GM18502 (cell line): ENCODE data around the gene RNF138.
"Not testable (repeated sequence)": the region's sequence is repeated elsewhere in the genome, so short reads cannot be mapped to it uniquely, and the experiment has no call there.

ENCODE experiments used
- ATAC-seq: cut with Tn5 transposase; IDR thresholded peaks from one replicate; pipeline ENCODE4 v1.9.1; 2021; ENCODE audit warnings: mild to moderate bottlenecking; ENCODE audit not compliant: unreplicated experiment, poor library complexity

RNF138 gene, protein sequence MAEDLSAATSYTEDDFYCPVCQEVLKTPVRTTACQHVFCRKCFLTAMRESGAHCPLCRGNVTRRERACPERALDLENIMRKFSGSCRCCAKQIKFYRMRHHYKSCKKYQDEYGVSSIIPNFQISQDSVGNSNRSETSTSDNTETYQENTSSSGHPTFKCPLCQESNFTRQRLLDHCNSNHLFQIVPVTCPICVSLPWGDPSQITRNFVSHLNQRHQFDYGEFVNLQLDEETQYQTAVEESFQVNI

DNA sequence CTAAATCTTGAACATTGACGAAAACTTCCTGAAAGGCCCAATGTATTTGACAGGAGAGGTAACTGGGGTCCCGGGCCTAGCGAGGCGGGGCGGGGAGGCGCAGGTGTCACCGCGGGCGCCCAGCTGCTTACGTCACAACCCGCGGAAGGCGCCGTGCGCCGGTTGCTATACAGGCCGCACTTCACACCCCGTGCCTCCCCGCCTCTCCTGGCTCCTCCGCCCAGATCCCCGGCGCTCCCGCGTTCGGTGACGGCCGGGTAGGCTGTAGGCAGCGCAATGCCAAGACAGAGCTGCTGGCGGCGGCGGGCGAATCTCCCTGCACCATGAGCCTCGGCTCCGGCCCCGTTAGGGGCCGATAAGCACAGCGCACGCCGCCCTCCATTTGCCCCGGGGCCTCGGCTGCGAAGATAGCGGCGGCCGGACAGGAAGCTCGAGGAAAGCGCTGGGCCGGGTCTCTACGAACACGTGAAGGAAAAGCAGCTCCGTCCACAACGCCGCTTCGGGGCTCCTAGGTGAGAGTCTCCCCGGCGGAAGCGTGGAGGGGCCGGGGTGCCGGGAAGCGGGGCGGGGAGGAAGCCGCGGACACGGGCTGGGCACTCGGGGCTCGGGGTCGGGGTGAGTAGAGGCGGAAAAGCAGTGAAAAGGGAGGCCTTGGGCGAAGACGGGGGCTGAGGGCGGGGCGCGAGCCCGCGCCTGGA is at the start of gene RNF138:
Gene RNF138 (plus strand): TSS at position 151 of the 698 bp plus-strand sequence. CDS start 903 bp downstream, outside the sequence.
- ATAC-seq: peak; percentile 63

DNA sequence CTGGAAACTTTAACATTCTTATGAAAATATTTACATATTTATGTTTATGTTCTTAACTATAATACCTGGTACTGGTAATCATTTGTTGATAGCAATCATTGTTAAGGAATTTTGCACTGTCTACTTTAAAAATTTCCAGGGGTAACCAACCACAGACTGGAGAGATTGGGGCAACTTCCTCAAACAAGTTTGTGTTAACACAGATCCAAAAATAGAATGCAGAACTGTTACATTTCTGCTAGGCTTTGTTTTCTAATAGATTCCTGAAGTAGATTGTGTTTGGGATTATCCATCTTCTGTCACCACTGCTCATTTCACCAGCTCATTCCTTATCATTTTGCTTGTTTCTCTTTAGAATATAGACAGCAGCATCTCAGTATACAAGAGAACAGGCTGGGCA is 49.3 kb upstream of the RNF138 start:
- ATAC-seq: no peak

DNA sequence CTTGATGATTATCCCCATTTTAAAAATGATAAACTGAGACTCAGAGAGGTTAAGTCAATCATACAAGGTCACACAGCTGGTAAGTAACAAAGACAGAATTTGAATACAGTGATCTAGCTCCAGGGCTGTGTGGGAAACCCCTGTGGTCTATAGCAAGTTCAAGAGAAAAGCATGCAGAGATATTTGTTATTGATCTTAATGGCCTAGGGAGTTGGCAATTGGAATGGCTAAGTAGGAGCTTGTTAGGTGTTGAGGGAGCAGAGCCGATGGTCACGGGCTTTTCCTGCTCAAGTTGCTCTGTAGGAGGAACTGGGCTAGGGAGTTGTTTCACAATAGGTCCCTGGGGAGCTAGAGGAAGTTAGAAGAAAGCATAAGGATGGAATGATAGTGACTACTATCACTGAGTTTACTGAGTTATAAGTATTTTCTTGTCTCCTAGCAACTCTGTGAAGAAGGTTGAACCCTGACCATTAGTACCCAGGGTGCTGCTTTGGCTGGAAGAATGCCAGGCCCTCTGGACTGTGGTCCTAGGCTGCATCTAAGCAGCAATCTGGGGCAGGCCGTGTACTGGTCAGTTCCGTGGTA is 43.1 kb upstream of the RNF138 start:
- ATAC-seq: peak; percentile 73

DNA sequence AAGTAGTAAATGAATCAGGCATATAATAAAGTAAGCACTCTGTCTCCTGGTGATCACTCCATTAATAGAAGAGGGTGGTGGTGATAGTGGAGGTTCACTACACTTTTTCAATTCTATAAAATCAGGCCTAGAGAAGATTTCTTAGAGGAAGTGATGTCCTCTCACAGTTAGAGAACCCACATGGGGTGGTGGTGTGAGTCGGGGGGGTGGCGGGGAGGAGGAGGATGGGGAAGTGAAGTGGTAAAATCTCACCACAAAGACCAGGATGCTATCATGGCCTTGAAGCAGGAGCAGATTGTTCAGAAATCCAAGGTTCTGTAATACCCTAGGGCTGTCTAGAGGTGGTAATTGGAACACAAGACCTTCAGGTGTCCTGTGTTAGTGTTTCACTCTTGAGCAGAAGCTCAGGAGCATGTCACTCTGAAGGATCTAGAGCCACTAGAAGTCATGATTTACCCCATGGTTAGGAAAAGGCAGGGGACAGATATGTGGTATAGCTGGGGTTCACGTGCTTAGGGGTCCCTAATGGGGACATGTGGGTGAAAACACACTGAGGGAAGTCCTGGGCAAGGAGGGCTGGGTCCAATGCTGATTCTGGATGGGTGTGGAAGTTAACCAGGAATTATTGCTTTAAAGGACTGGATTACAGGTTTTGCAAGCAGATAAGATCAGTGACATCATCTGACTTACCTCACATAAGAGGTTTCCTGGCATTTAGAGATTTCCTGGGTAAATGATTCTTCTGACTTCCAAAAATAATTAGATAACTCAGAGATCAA is 42.1 kb upstream of the RNF138 start:
- ATAC-seq: peak; percentile 41

DNA sequence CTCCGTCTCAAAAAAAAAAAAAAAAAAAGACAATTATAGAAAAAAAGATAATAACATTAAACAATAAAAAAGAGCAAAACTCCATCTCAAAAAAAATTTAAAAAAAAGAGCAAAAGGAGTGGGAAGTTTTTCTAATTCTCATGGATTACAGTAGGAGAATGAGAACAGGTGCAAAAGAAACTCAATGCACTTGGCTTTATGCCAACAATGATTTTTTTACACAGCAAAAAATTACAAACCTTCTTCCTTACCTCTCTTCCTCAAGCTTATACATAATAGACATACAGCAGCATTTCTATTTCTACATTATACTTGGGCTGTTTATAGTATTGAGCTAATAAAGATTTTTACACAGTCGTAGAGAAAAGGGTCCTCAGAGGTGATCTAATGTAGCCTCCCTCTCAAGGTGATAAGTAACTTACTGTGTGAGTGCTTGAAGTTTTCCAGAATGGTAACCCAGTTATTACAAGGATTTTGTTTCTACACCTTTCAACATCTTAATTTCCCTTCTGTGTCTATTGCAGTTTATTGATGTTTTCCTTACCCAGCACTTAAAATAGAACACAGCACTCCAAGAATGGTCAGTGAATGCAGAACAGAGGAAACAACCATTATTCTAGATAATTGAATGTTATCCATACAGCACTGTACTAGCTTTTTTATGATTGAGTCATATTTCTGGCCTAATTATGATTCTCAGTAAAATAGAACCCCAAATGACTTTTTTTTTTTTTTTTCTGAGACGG is 34.9 kb upstream of the RNF138 start:
- no peak for ATAC-seq

DNA sequence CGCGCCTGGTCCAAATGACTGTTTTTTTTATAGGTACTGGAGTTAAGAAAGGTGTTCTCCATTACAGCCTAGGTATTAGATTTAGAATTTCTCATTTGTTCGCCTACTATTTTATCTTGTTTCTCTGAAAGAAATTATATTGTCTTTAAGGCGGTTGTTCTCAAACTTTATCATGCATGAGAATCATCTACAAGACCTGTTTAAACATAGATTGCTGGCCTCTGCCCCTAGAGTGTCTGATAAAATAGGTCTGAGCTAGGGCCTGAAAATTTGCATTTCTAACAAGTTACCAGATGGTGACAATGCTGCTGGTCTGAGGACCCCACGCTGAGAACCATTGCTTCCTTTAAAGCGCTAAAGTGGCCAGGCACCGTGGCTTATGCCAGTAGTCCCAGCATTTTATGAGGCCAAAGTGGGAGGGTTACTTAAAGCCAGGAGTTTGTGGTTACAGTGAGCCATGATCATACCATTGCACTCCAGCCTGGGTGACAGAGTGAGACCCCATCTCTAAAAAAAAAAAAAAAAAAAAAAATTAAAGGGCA is 34.0 kb upstream of the RNF138 start:
- no peak for ATAC-seq

DNA sequence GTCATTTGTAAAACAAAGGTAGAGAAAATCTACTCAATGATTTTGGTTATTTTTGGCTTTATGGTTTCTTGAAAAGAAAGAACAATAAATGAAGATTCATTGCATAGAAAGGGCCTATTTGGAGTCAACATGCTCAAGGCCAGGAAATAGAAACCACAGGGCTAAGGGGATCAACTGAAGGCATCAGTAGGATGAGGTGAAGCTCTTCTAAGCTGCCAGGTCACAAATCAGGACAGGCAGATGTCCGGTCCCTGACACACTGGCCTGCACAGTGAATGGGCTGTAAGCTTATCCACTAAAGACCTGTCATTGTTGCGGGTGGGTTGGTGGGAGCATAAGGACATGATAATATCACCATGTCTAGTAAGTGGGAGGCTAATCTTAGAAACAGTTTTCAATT is 31.6 kb upstream of the RNF138 start:
- ATAC-seq: no peak

DNA sequence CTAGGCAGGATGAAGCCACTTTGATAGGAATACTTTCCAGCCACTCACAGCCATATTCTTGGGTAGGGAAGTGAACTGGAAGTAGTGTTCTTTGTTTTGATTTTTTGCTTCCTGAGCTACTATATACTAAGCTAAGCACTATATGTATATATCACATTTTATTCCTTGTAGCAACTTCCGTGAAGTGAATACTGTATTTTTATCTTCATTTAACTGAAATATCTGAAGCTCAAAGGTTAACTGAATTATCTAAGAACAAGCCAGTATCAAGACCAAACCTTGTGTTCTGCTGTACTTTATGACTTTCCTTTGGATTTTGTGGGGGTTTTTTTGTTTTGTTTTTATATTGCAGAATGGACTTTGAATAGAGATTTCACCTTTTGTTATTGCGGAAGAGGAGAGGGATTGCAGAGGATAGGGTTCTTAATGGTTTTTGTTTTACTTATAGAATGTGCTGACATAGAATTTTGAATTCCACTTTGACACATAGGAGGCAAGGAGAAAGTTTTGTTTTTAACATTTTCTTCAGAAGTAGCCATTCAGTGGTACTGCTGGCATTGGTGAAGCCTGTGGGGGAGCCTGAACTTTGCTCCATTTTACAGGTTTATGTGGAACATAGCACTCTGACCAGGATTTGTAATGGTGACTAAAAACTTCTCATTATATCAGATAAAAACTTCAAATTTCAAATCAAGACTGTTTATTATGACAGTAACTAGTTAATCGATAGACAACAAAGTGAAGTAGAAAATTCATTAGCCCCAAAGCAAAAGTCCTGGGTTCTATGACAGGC is 24.1 kb upstream of the RNF138 start:
- ATAC-seq: no peak

DNA sequence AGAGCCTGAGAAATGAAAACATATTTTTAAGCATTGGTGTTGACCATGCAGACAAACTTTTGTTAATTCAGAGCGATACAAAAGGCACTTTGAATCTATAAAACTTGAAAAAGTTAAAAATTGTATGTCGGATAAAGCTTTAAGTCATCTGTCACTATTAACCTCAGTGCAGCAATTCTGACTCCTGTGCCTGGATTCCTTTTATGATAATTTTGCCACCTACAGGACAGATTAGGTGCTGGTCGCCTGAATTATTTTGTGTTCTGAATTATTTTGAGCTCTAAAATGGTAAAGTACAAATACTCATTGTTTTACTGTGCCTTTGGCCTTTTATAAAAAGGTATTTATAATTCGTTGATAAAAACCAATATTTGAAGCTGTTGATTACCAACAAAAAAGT is 19.4 kb upstream of the RNF138 start:
- peak; percentile 67 for ATAC-seq

DNA sequence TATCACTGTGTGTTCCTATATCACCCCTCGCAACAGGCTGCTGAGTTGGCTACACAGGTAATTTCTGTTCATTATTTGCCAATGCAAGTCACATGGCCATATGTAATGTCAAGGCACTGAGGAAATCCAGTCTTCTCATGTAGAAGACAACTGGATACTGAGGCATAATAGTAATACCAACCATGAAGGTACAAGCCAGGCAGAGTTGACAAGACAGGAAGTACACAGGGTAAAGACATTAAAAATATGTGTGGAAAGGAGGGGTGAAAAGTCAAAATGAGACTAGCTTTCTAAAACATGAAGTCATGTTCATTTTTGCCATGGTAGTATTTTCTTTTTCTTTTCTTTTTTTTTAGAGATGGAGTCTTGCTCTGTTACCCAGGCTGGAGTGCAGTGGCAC is 17.5 kb upstream of the RNF138 start:
- no peak for ATAC-seq

DNA sequence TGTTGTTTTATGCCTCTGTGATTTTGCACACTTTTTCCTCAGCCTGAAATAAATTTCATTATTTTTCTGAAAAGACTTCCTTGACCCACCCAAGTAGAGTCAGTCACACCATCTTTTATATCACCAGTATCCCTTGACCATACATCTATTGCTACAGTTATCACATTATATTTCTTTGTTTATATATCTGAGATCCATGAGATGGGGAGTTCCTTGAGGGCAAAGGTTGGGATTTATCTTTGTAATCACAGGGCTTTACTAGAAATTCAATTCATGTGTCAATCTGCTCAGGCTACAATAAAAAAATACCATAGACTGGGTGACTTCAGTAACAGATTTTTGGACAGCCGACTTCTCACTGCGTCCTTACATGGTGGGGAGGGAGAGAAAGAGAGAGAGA is 12.8 kb upstream of the RNF138 start:
- ATAC-seq: no peak

DNA sequence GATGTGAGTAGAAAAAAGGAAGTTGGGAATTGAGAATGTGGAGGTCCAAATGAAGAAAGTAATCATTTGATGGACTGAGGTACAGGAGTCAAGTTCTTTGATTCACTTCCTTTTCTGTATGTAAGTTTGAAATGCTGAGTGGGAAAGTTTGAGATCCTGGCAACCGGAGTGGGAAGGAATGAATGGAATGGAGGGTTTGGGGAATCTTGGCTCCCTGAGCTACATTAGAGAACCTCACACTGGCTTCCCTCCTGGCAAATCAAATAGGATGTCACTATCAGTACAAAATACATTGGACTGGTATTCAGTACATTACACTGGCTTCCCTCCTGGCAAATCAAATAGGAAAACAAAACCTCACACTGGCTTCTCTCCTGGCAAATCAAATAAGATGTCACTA is 9.8 kb upstream of the RNF138 start:
- ATAC-seq: no peak

DNA sequence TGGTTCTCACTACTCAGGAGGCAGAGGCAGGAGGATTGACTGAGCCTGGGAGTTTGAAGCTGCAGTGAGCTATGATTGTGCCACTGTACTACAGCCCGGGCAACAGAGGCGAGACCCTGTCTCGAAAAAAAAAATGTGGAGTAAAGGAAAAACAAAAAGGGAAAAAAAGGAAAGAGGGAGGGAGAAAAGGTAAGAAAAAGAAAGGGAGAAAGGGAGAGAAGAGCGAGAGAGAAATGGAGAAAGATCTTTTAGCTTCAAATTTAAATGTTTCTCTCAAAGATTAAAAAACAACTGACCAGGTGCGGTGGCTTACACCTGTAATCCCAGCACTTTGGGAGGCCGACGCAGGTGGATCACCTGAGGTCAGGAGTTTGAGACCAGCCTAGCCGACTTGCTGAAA is 7.9 kb upstream of the RNF138 start:
- ATAC-seq: no peak

DNA sequence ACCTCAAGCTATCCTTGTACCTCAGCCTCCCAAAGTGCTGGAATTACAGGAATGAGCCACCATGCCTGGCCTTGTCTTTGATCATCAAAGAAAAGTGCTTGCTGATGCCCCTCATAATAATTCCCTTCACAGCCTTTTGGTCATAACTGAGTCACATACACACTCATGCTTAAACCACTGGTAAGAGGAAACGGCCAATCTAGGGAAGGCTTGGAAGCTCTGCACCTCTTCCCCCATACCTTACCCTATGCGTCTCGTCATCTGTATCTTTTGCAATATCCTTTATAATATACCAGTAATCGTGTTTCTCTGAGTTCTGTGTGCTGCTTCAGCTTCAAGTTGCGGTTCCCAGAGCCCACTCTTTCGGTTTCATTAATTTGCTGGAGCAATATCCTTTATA is 4.8 kb upstream of the RNF138 start:
- no peak for ATAC-seq

DNA sequence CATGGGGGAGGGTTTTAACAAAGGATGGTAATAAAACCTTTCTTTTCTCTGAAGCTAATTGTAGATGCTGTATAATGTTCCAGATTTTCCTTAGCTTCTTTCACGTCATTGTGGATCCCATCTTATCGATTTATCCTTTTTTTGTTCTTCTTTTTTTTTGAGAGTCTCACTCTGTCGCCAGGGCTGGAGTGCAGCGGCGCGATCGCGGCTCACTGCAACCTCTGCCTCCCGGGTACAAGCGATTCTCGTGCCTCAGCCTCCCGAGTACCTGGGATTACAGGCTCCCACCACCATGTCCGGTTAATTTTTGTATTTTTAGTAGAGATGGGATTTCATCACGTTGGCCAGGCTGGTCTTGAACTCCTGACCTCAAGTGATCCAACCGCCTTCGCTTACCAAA is 843 bp upstream of the RNF138 start:
- ATAC-seq: not testable (repeated sequence)

DNA sequence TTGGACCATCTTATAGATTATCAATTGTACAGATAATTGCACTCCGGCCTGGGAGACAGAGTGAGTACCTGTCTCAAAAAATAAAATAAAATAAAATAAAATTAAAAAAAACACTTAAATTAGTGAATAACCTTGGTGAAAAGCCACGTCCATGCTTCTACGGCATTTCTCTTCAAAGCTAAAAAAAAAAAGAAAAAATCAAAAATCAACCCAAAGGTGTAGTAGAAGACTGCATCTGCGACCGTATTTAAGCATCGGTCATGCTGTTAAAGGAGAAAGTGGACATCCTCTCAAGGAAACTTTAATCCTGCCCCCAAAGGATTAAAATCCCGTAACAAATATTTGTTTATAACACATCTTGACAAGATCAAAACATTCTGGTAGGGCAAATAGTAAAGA is 350 bp upstream of the RNF138 start:
- no peak for ATAC-seq

DNA sequence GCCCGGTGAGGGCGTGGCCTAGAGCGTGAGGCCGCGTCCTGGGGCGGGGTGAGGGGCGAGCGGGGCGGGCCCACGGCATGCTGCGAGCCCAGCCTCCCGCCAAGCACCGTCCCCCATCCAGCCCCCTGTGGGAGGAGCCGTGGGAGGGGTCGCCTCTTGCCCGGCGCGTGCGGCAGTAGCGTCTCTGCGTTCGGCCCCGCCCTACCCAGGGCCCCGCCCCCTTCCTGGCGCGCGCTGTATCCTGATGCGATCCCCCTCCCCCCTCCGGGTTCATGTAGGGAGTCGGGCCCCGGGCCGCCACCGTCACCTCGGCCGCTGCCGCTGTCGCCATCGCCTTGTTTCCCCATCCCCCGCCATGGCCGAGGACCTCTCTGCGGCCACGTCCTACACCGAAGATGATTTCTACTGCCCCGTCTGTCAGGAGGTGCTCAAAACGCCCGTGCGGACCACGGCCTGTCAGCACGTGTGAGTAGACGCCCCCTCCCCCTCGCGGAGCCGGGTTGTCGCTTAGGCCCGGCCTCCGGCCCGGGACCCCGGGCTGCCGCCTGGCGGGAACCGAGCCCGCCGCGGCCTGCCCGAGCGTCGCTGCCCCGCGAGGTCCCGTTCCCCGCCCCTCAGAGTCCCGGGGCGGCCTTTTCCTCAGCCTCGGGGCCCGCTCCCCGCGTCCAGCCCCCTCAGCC is 888 bp downstream of the RNF138 start:
- ATAC-seq: peak; percentile 83

DNA sequence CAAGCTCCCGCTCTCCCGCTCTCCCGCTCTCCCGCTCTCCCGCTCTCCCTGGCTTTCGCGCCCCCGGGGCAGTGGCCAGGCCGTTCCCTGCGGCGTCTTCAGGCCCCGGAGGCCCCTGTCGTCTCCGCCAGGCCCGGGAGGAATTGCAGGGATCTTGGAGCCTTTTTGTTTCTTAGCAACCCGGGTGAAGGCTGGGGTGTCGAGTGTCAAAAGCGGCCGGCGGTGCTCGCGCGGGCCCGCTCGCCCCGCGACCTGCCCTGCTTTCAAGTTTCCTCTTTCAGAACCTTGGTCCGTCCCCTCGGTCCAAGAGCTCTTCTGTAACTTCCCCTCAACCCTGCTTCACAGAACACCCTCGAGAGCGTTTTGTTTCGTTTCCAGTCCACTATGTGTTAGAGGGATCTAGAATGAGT is 1.4 kb downstream of the RNF138 start:
- ATAC-seq: peak; percentile 31

DNA sequence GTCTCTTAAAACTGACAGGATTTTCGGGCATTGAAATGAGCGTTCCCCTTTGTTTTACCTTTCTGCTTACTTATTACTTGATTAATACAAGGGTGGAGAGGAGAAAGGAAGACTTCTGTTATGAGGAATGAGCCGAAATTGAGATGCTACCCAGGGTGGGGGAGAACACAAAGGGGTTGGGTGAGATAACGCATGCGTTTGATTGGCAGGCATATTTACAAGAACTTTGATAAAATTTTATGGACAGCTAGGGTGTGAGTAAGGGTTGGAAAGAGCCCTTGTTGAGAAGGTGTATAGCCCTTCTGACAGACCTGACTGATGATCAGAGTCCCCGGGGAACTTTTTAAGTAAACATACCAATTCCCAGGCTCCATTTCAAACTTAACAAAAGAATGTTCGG is 1.8 kb downstream of the RNF138 start:
- peak; percentile 5 for ATAC-seq
